ENCODE results near the gene DCUN1D4.

The DCUN1D4 gene

GRCh38 chr4:51842554-51843308, at the start of gene DCUN1D4:
Gene DCUN1D4, plus strand, starts transcription at chr4:51843153. Its CDS starts 90 bp downstream, at chr4:51843243.
- peaks cover 15 to 20% of the 10 kb centered on the region in 2 experiments for H3K4me1 ChIP-seq (ENCODE audit: control insufficient read depth in 1 of 2, insufficient read depth in 1 of 2, low read depth in 1 of 2, low read length in 1 of 2)
- TF ChIP-seq, protein P1, sequence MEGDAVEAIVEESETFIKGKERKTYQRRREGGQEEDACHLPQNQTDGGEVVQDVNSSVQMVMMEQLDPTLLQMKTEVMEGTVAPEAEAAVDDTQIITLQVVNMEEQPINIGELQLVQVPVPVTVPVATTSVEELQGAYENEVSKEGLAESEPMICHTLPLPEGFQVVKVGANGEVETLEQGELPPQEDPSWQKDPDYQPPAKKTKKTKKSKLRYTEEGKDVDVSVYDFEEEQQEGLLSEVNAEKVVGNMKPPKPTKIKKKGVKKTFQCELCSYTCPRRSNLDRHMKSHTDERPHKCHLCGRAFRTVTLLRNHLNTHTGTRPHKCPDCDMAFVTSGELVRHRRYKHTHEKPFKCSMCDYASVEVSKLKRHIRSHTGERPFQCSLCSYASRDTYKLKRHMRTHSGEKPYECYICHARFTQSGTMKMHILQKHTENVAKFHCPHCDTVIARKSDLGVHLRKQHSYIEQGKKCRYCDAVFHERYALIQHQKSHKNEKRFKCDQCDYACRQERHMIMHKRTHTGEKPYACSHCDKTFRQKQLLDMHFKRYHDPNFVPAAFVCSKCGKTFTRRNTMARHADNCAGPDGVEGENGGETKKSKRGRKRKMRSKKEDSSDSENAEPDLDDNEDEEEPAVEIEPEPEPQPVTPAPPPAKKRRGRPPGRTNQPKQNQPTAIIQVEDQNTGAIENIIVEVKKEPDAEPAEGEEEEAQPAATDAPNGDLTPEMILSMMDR (IDR thresholded peaks at IDR 0.05): peak; percentile 51
- no peaks in the 10 kb centered on the region for H3K36me3 ChIP-seq
- peak within 1 kb of the TSS; percentile 81 for H3K27ac ChIP-seq
- no peaks in the 10 kb centered on the region for H3K9me3 ChIP-seq
- H3K27me3 ChIP-seq: peaks cover 48% of the 10 kb centered on the region
- peak within 1 kb of the TSS; percentile 88 for H3K4me3 ChIP-seq (ENCODE audit: low read depth in 1 of 2, low read length in 1 of 2)

GRCh38 chr4:51820443-51821234, 22.3 kb upstream of the DCUN1D4 start:
- H3K27ac ChIP-seq: no peak overlapping the region
- H3K27me3 ChIP-seq: no peaks in the 10 kb centered on the region
- H3K4me3 ChIP-seq (ENCODE audit: low read depth in 1 of 2, low read length in 1 of 2): no peak overlapping the region
- peaks cover 5% of the 10 kb centered on the region for H3K9me3 ChIP-seq
- no peaks in the 10 kb centered on the region for H3K36me3 ChIP-seq
- H3K4me1 ChIP-seq (ENCODE audit: control insufficient read depth in 1 of 2, insufficient read depth in 1 of 2, low read depth in 1 of 2, low read length in 1 of 2): no peaks in the 10 kb centered on the region
- TF ChIP-seq, protein P1 (IDR thresholded peaks at IDR 0.05): no peak

DNA sequence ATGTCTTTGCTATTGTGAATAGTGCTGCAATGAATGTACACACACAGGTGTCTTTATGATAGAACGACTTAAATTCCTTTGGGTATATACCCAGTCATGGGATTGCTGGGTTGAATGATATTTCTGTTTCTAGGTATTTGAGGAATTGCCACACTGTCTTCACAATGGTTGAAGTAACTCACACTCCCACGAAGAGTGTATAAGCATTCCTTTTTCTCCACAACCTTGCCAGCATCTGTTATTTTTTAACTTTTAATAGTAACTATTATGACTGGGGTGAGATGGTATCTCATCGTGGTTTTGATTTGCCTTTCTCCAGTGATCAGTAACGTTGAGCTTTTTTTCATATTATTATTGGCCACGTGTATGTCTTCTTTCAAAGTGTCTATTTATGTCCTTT, 17.6 kb upstream of the DCUN1D4 start:
- no peaks in the 10 kb centered on the region for H3K4me1 ChIP-seq (ENCODE audit: control insufficient read depth in 1 of 2, insufficient read depth in 1 of 2, low read depth in 1 of 2, low read length in 1 of 2)
- H3K36me3 ChIP-seq: no peaks in the 10 kb centered on the region
- no peak overlapping the region for H3K4me3 ChIP-seq (ENCODE audit: low read depth in 1 of 2, low read length in 1 of 2)
- peaks cover 5% of the 10 kb centered on the region for H3K9me3 ChIP-seq
- TF ChIP-seq, protein P1 (IDR thresholded peaks at IDR 0.05): no peak
- H3K27me3 ChIP-seq: peaks cover 26% of the 10 kb centered on the region
- no peak overlapping the region for H3K27ac ChIP-seq

DNA sequence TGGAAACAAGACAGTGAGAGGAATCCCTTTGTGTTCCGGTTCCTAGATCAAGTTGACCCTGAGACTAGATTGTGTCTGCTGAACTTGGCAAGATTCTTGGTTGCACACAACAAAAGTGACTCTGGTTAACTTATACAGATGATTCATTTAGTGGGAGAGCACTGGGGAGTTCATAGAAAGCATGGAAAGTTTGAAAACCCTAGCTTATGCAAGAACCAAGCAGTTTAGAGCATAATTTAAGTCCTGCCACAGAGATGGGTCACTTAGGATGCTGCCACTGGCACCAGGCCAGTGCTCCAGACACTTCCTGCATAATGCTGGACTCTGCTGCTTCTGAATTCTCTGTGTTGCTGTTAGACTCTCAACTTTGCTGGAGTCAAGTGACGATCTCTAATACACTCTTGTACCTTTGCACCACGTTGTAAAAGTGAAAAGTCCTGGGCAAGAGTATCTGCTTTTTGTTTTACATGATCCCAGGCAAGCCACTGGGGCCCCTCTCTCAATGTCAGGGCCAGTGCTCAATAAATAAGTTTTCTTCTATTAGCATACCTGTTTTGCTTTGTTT, 12.7 kb upstream of the DCUN1D4 start:
- H3K4me1 ChIP-seq (ENCODE audit: control insufficient read depth in 1 of 2, insufficient read depth in 1 of 2, low read depth in 1 of 2, low read length in 1 of 2): no peaks in the 10 kb centered on the region
- H3K27ac ChIP-seq: no peak overlapping the region
- TF ChIP-seq, protein P1 (IDR thresholded peaks at IDR 0.05): no peak
- no peaks in the 10 kb centered on the region for H3K9me3 ChIP-seq
- peaks cover 26% of the 10 kb centered on the region for H3K27me3 ChIP-seq
- no peak overlapping the region for H3K4me3 ChIP-seq (ENCODE audit: low read depth in 1 of 2, low read length in 1 of 2)
- H3K36me3 ChIP-seq: no peaks in the 10 kb centered on the region

DNA sequence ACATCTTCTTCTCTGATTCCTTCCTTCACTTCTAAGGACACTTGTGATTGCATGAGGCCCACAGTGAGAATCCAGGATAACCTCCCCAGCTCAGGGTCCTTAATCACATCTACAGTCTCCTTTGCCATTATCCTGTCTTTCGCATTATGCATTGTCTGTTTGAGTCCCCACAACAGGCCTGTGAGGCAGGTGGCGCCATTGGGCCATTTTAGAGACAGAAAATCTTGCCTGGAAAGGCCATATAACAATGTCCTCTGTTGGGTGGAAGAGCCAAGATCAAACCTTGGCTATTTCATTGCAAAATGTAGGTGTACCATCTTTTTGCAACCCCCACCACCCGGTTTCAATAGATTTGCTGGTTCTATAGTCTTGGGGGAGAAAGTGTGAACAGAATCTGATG, 11.8 kb upstream of the DCUN1D4 start:
- Histone ChIP-seq H3K9me3 (no peaks in the 10 kb centered on the region), H3K27ac (no peak overlapping the region), H3K36me3 (no peaks in the 10 kb centered on the region), H3K4me1 (ENCODE audit: control insufficient read depth in 1 of 2, insufficient read depth in 1 of 2, low read depth in 1 of 2, low read length in 1 of 2) (no peaks in the 10 kb centered on the region), H3K27me3 (peaks cover 26% of the 10 kb centered on the region), H3K4me3 (ENCODE audit: low read depth in 1 of 2, low read length in 1 of 2) (no peak overlapping the region)
- TF ChIP-seq, protein P1 (IDR thresholded peaks at IDR 0.05): no peak

All from neutrophil (primary cell).